Activated naive CD4-positive, alpha-beta T cell treated with anti-CD3 and anti-CD28 coated beads for 36 hours (primary cell): ENCODE measurements around the gene OR6X1. TPM values are rescaled to one million over a fixed set of nuclear protein-coding genes. Genes with fewer than 3 reads are reported as not detected.

ENCODE experiments used
- CTCF ChIA-PET: fragments of 350-600 bp; sonication (Branson Sonifier 250); formaldehyde crosslinking; loops from one replicate; lab custom pipeline; 2021; ENCODE audit warnings: antibody characterized with exemption; lab: Charles Lee
- DNase-seq: peaks from one replicate; pipeline ENCODE4 v3.0.0-alpha.2; 2020
- H3K27ac Mint-ChIP-seq: one replicate; pipeline ENCODE4 v1.8.0; 2021; ENCODE audit warnings: mild to moderate bottlenecking, mixed read lengths
- H3K27me3 Mint-ChIP-seq: one replicate; pipeline ENCODE4 v1.8.0; 2021; ENCODE audit warnings: low read depth, mixed read lengths
- H3K36me3 Mint-ChIP-seq: one replicate; pipeline ENCODE4 v1.8.0; 2021; ENCODE audit warnings: low read depth, mixed read lengths
- H3K4me1 Mint-ChIP-seq: one replicate; pipeline ENCODE4 v1.8.0; 2021; ENCODE audit warnings: low read depth, mixed read lengths
- H3K4me3 Mint-ChIP-seq: one replicate; pipeline ENCODE4 v1.8.0; 2021; ENCODE audit warnings: mild to moderate bottlenecking, moderate library complexity, mixed read lengths
- H3K9me3 Mint-ChIP-seq: one replicate; pipeline ENCODE4 v1.8.0; 2021; ENCODE audit warnings: mixed read lengths
- intact Hi-C: fragments of 100-400 bp; cut with micrococcal nuclease; formaldehyde crosslinking; loops from one replicate; pipeline ENCODE4 v1.15.1; 2023
- total RNA-seq, 2 experiments: library from RNA; stranded (reverse); gene quantifications; one replicate each; pipeline ENCODE4 v1.2.3, GENCODE V29; 2021

OR6X1 gene, protein sequence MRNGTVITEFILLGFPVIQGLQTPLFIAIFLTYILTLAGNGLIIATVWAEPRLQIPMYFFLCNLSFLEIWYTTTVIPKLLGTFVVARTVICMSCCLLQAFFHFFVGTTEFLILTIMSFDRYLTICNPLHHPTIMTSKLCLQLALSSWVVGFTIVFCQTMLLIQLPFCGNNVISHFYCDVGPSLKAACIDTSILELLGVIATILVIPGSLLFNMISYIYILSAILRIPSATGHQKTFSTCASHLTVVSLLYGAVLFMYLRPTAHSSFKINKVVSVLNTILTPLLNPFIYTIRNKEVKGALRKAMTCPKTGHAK
- not detected for total RNA-seq

DNA sequence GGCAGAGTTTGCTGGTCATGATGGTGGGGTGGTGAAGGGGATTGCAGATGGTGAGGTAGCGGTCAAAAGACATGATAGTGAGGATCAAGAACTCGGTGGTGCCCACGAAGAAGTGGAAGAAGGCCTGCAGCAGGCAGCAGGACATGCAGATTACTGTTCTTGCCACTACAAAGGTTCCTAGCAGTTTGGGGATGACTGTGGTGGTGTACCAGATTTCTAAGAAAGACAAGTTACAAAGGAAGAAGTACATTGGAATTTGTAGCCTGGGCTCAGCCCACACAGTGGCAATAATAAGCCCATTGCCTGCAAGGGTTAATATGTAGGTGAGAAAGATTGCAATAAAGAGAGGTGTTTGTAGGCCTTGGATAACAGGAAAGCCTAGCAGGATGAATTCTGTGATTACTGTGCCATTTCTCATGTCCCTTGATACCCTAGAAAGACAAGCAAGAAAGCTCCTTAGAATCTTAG lies at the start of gene OR6X1:
Gene OR6X1, minus strand, starts transcription at position 418 of the 468 bp plus-strand sequence. Its CDS starts 0 bp downstream, at position 418.
- intact Hi-C loops = no loop called here
- Mint-ChIP-seq H3K4me1 (no peaks in the 10 kb centered on the region), H3K4me3 (no peak within 1 kb of the TSS), H3K9me3 (no peaks in the 10 kb centered on the region), H3K36me3 (no peaks in the 10 kb centered on the region), H3K27me3 (peaks cover 16% of the 10 kb centered on the region), H3K27ac (no peak within 1 kb of the TSS)
- DNase-seq = no peak
- CTCF ChIA-PET = no interaction called here

DNA sequence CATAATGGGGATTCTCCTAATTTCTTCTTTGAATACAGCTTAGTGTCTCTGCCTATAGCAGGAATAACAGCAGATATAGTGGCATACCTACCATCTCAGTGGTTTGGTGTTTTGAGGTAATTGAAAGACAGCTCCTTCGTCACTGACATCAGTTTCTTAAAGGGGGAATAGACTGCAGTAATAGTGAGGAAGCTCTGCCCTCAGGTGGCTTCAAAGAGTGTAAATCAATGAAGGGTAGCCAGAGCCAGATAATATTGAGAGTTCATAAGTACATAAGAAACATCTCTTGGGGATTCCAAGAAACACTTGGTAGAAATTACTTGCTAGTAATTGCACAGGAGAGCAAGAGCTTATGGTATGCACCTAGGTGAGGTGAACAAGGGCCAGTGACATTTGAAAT lies 47.4 kb upstream of the OR6X1 start:
- CTCF ChIA-PET = interaction anchor here (0.5 kb wide), 1 partner anchor 91 kb away, joined by 3 read pairs; no protein-coding TSS in a partner anchor
- intact Hi-C loops = no loop called here
- H3K27me3 Mint-ChIP-seq = peaks cover 3% of the 10 kb centered on the region
- no peak overlapping the region for H3K4me3 Mint-ChIP-seq
- no peak for DNase-seq
- no peaks in the 10 kb centered on the region for H3K9me3 Mint-ChIP-seq
- H3K36me3 Mint-ChIP-seq = no peaks in the 10 kb centered on the region
- H3K4me1 Mint-ChIP-seq = no peaks in the 10 kb centered on the region
- no peak overlapping the region for H3K27ac Mint-ChIP-seq

DNA sequence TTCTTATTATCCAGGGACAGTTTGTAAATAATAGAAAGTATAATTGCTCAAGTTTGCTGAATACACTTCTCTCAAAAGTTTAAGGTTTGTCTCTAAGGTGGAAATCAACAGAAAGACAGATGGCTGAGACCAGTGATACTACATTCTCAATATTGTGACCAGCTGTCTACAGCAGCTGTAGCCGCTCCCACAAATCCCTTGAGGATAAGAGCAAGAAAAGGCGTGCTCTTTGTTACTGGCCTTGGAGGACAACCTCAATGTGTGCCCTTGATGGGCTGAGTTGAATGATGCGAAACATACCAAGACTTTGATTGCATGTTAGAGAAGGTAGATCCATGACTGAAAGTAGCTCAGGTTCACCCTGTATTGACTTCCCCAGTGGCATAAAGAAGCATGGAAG lies 45.7 kb upstream of the OR6X1 start:
- no peaks in the 10 kb centered on the region for H3K4me1 Mint-ChIP-seq
- CTCF ChIA-PET = no interaction called here
- no peak overlapping the region for H3K4me3 Mint-ChIP-seq
- no peaks in the 10 kb centered on the region for H3K27me3 Mint-ChIP-seq
- no peaks in the 10 kb centered on the region for H3K36me3 Mint-ChIP-seq
- no peak for DNase-seq
- H3K27ac Mint-ChIP-seq = no peak overlapping the region
- intact Hi-C loops = no loop called here
- no peaks in the 10 kb centered on the region for H3K9me3 Mint-ChIP-seq

DNA sequence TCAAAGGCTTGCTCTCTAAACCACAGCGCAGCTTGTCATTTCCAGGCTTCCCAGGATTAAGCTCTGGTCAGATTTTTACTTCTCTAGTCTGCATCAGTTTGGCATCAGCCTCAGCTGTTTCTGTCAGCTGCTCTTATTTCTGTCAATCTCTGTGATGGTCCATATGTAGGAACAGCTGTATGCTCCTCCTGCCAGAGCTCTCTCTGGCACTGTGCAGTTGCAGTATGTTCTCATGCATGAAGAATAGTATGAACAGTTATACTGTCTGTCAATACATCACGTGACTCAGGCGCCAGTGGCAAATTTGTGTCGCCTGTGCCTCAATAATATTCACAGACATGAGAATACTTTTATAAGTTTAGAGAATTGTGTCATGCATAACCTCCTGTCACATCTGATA lies 45.1 kb upstream of the OR6X1 start:
- H3K27ac Mint-ChIP-seq = no peak overlapping the region
- no peak overlapping the region for H3K4me3 Mint-ChIP-seq
- no peak for DNase-seq
- H3K4me1 Mint-ChIP-seq = no peaks in the 10 kb centered on the region
- H3K36me3 Mint-ChIP-seq = no peaks in the 10 kb centered on the region
- H3K27me3 Mint-ChIP-seq = no peaks in the 10 kb centered on the region
- CTCF ChIA-PET = no interaction called here
- no peaks in the 10 kb centered on the region for H3K9me3 Mint-ChIP-seq
- intact Hi-C loops = no loop called here

DNA sequence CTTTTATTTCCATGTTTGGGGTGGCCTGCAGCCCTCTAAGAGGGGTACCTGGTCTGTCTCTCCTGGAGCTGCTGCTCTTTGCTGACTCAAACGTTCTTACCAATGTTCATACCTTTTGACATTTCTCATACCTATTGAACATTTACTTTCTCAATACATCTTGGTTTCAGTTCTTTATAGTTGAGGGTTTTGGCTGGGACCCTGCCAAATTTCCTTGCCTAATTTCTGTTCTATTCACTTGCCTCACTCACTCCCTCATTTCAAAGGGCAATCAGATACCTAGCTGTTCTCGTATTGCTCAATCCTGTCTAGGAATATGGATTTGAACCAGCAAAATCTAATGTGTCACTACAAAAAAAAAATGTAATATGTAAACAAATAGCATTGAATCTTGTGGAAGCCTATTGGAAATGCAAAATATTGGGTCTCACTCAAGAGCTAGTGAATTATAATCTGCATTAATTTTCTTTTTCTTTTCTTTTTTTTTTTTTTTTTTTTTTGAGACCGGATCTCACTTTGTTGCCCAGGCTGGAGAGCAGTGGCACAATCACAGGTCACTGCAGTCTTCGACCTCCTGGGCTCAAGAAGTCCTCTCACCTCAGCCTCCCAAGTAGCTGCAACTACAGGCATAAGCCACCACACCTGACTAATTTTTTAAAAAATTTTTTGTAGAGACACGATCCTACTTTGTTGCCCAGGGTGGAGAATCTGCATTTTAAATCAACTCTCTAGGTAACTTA lies 44.4 kb upstream of the OR6X1 start:
- no peaks in the 10 kb centered on the region for H3K36me3 Mint-ChIP-seq
- H3K27me3 Mint-ChIP-seq = no peaks in the 10 kb centered on the region
- H3K9me3 Mint-ChIP-seq = no peaks in the 10 kb centered on the region
- CTCF ChIA-PET = no interaction called here
- no peaks in the 10 kb centered on the region for H3K4me1 Mint-ChIP-seq
- intact Hi-C loops = no loop called here
- no peak for DNase-seq
- no peak overlapping the region for H3K4me3 Mint-ChIP-seq
- H3K27ac Mint-ChIP-seq = no peak overlapping the region

DNA sequence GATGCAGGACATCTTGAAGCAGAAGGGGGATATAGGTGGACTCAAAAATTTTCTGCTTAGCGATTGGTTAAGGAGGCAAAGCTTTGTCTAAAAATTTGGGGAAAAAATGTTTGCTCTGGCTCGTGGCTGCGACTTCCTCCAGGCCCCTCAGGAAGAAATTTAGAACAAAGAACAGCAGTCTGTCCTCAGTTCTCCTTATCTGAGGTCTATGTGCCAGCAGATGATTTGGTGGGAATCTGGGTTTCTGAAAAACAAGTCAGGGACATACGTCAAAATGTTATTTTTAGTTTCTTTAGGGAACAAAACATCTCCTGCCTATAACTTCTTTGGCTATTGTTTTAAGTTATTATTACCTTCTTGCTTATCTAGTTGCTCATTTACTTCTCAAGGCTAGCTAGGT lies 43.8 kb upstream of the OR6X1 start:
- no peak for DNase-seq
- intact Hi-C loops = no loop called here
- CTCF ChIA-PET = no interaction called here
- H3K27ac Mint-ChIP-seq = no peak overlapping the region
- no peaks in the 10 kb centered on the region for H3K4me1 Mint-ChIP-seq
- no peak overlapping the region for H3K4me3 Mint-ChIP-seq
- no peaks in the 10 kb centered on the region for H3K9me3 Mint-ChIP-seq
- H3K27me3 Mint-ChIP-seq = no peaks in the 10 kb centered on the region
- no peaks in the 10 kb centered on the region for H3K36me3 Mint-ChIP-seq

DNA sequence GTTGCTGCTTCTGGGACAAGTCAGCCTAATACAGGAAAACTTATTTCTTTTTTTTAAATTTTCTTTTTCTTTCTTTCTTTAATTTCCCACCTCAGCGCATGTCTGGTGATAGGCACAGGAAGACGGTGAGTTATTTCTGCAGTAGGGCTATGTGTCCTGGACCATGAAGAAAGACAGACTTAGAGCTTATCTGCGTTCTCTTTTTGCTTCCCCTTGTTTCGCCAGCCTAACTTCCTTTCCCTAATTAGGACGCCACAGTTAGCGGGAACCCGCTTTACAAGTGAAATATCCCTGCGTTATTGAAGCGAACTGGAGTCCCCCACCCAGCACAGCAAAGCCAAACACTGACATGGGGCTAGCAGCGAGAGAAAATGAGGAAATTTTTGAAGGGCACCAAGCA lies 43.2 kb upstream of the OR6X1 start:
- no peak for DNase-seq
- no peaks in the 10 kb centered on the region for H3K4me1 Mint-ChIP-seq
- H3K27me3 Mint-ChIP-seq = no peaks in the 10 kb centered on the region
- no peaks in the 10 kb centered on the region for H3K9me3 Mint-ChIP-seq
- H3K36me3 Mint-ChIP-seq = no peaks in the 10 kb centered on the region
- intact Hi-C loops = no loop called here
- no peak overlapping the region for H3K27ac Mint-ChIP-seq
- CTCF ChIA-PET = no interaction called here
- H3K4me3 Mint-ChIP-seq = no peak overlapping the region

DNA sequence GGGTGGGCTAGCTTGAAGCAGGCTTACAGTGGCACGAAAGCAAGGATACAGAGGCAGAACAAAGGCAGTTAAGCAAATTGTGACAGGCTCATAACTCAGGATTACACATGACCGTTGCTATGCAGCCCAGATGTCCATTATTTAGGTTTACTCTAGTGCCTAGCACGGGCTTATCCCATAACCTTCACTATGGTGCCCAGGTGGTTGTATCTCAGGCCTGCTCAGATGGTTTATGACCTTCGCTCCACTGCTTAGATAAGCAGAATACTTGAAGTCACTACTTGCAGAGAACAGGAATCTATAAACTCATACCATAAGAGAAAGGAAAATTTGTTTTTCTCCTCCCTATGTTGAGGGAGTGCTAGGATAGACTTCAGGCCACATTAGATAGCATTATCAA lies 42.8 kb upstream of the OR6X1 start:
- no peaks in the 10 kb centered on the region for H3K27me3 Mint-ChIP-seq
- intact Hi-C loops = no loop called here
- no peak for DNase-seq
- no peaks in the 10 kb centered on the region for H3K9me3 Mint-ChIP-seq
- no peak overlapping the region for H3K4me3 Mint-ChIP-seq
- H3K4me1 Mint-ChIP-seq = no peaks in the 10 kb centered on the region
- CTCF ChIA-PET = no interaction called here
- H3K36me3 Mint-ChIP-seq = no peaks in the 10 kb centered on the region
- H3K27ac Mint-ChIP-seq = no peak overlapping the region

DNA sequence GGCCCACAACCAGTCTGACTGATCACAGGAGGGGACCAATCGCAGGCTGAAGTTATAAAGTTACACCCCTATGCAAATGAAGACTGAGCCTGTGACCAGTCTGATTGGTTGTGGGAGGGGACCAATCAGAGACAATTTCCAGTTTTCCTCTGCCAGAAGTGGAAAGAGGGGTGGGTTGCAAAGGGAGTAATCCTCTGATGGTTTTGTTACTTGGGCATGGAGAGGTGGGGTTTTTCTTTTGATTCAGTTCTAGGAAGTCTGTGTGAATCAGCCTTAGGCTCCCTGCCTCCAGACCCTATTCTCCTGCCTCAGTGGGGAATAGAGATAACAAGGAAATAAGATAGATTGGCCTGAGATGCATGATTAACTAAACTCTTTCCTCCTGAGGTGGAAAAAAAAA lies 41.9 kb upstream of the OR6X1 start:
- DNase-seq = no peak
- intact Hi-C loops = no loop called here
- H3K4me1 Mint-ChIP-seq = no peaks in the 10 kb centered on the region
- no peaks in the 10 kb centered on the region for H3K9me3 Mint-ChIP-seq
- no peaks in the 10 kb centered on the region for H3K27me3 Mint-ChIP-seq
- H3K27ac Mint-ChIP-seq = no peak overlapping the region
- H3K4me3 Mint-ChIP-seq = no peak overlapping the region
- no peaks in the 10 kb centered on the region for H3K36me3 Mint-ChIP-seq
- CTCF ChIA-PET = no interaction called here

DNA sequence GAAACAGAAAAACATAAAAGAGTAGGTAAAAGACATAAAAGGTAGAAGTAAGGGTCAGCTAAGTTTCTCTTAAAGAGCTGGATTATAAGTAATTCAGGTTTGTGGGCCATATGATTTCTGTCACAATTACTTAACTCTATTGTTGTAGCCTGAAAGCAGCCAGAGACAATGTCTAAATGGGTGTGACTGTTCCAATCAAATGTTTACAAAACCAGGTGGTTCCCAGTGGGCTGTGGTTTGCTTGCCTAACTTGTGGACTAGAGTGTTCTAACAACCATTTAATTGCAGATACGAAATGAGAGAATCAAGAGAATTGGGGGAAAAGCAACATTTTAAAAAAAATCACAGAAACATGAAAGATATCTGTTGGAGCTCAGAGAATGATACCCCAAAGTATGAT lies 29.2 kb upstream of the OR6X1 start:
- DNase-seq = no peak
- no peak overlapping the region for H3K4me3 Mint-ChIP-seq
- no peaks in the 10 kb centered on the region for H3K36me3 Mint-ChIP-seq
- intact Hi-C loops = no loop called here
- H3K27ac Mint-ChIP-seq = no peak overlapping the region
- H3K4me1 Mint-ChIP-seq = no peaks in the 10 kb centered on the region
- no peaks in the 10 kb centered on the region for H3K9me3 Mint-ChIP-seq
- peaks cover 2% of the 10 kb centered on the region for H3K27me3 Mint-ChIP-seq
- CTCF ChIA-PET = interaction anchor here (0.9 kb wide), 1 partner anchor 76 kb away, joined by 3 read pairs; no protein-coding TSS in a partner anchor

DNA sequence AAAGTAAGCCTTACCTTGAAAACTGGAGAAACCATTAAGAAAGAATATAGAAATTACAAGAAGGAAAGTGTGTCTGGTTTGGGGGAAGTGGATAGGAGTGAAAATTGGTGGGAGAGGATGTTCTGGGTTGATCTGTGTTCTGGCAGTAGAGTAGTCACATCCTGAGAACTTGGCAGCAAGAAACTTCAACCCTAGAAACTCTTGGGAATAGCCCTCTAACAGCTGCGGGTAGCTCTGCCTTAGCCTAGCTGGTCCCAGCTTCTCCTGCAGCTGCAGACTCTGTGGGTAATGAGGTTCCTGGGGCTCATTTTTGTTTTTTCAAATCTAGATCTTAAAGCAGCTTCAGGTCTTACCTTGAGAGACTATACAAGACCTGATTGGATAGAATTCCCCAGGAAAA lies 24.2 kb upstream of the OR6X1 start:
- H3K27ac Mint-ChIP-seq = no peak overlapping the region
- H3K4me3 Mint-ChIP-seq = no peak overlapping the region
- peaks cover 2% of the 10 kb centered on the region for H3K27me3 Mint-ChIP-seq
- no peaks in the 10 kb centered on the region for H3K9me3 Mint-ChIP-seq
- no peaks in the 10 kb centered on the region for H3K4me1 Mint-ChIP-seq
- CTCF ChIA-PET = no interaction called here
- DNase-seq = no peak
- no peaks in the 10 kb centered on the region for H3K36me3 Mint-ChIP-seq
- intact Hi-C loops = no loop called here

DNA sequence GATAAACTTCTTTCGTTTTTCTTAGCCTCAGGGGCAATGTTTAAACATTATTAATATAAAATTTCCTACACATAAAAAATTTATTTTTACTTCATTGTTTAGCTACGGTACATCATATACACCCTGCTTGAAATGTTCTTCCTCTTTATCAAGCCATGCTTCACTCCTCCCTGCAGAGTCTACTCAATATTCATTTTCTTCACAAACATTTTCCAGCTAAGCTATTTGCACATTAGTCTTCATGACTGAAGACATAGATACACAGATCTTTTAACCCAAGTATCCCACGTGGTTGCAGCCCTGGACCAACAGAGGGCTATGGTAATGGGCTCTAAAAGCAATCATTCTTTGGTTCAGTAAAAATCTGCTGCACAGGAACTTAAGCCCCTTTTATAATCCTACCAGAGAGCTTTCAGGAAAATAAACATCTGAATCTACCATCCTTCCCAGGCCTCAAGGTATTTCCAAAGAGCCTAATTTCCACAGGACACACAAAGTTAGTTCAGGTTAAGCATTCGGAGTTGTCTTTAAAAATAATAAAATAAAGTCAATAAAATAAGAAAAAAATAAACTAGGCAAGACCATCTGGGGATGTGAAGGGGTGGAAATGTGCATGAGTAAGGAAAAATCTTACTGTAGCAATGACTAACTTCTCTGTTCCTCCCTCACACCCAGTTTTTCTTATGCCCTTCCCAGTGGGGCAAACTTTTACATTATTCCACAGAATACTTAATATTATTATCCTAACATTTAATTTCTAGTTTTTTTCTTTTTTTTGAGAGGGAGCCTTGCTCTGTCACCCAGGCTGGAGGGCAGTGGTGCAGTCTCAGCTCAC lies 21.6 kb upstream of the OR6X1 start:
- intact Hi-C loops = no loop called here
- CTCF ChIA-PET = interaction anchor here (1.2 kb wide), 1 partner anchor 65 kb away, joined by 4 read pairs; no protein-coding TSS in a partner anchor
- no peaks in the 10 kb centered on the region for H3K36me3 Mint-ChIP-seq
- no peaks in the 10 kb centered on the region for H3K27me3 Mint-ChIP-seq
- no peak for DNase-seq
- H3K9me3 Mint-ChIP-seq = no peaks in the 10 kb centered on the region
- H3K27ac Mint-ChIP-seq = no peak overlapping the region
- H3K4me3 Mint-ChIP-seq = no peak overlapping the region
- no peaks in the 10 kb centered on the region for H3K4me1 Mint-ChIP-seq
